GM12878 (cell line): ENCODE measurements around the gene PCID2. TPM values are rescaled to one million over a fixed set of nuclear protein-coding genes. Genes with fewer than 3 reads are reported as not detected.

Source experiments
- ATAC-seq: fragments of 200-7000 bp; cut with Tn5 transposase; 3 replicates; pipeline ENCODE4 v1.9.1; 2020; ENCODE audit warnings: mild to moderate bottlenecking, moderate library complexity
- BruUV-seq: library from RNA; stranded (reverse); fragments of 400-500 nt; replicated peaks from 2 replicates; lab custom pipeline; 2021; lab: Mats Ljungman, UMichigan
- CTCF ChIA-PET: fragments of 300-600 bp; sonication (Branson Sonifier 250); formaldehyde crosslinking; extraction: SDS; loops from one replicate; lab custom pipeline; 2021; ENCODE audit warnings: inconsistent platforms; lab: Yijun Ruan, JAX
- POLR2A ChIA-PET: fragments of 350-600 bp; formaldehyde crosslinking; extraction: SDS; loops from one replicate; lab custom pipeline; 2021; ENCODE audit warnings: inconsistent platforms; lab: Charles Lee
- RAD21 ChIA-PET: fragments of 300-600 bp; sonication (Branson Sonifier 250); formaldehyde crosslinking; loops from one replicate; lab custom pipeline; 2023; ENCODE audit warnings: antibody characterized with exemption; ENCODE audit not compliant: unreplicated experiment; lab: Charles Lee
- SMC1A ChIA-PET: fragments of 300-600 bp; sonication (Branson Sonifier 250); formaldehyde crosslinking; loops from one replicate; lab custom pipeline; 2023; ENCODE audit not compliant: unreplicated experiment, uncharacterized antibody; lab: Charles Lee
- DNase-seq: peaks from one replicate; pipeline ENCODE4 v3.0.0-alpha.2; 2011; ENCODE audit warnings: low read depth, low spot score
- FAIRE-seq: peaks from 3 replicates; lab custom pipeline; 2011; peaks lifted over from hg19 to GRCh38; lab: Jason Lieb, UNC
- H2AFZ ChIP-seq: 2 replicates; pipeline ENCODE4 v1.6.0; 2011; ENCODE audit warnings: low read depth, low read length, control low read depth; ENCODE audit not compliant: control insufficient read depth
- H3K27ac ChIP-seq: 2 replicates; pipeline ENCODE4 v1.5.1; 2011; ENCODE audit warnings: control low read depth; ENCODE audit not compliant: control insufficient read depth, insufficient read depth
- H3K27me3 ChIP-seq, 2 experiments: replicated peaks in 1 of 2; 2 replicates each; pipeline versions ENCODE4 v1.6.0 to v1.6.1; 2011; ENCODE audit warnings: low read length in 1 of 2; ENCODE audit not compliant: control insufficient read depth in 2 of 2, insufficient read depth in 2 of 2
- H3K36me3 ChIP-seq, 2 experiments: 2 replicates each; pipeline ENCODE4 v1.5.1; 2011; ENCODE audit warnings: low read length in 1 of 2; ENCODE audit not compliant: control insufficient read depth in 2 of 2, insufficient read depth in 2 of 2
- H3K4me1 ChIP-seq: 2 replicates; pipeline ENCODE4 v1.6.1; 2011; ENCODE audit warnings: mild to moderate bottlenecking, low read length, moderate library complexity, mixed read lengths; ENCODE audit not compliant: control insufficient read depth, insufficient read depth
- H3K4me2 ChIP-seq: 2 replicates; pipeline ENCODE4 v1.6.0; 2011; ENCODE audit warnings: control low read depth; ENCODE audit not compliant: control insufficient read depth, insufficient read depth
- H3K4me3 ChIP-seq: fragments of 200-600 bp; sonication (generic); 2 replicates; pipeline ENCODE4 v1.5.1; 2016
- H3K79me2 ChIP-seq: 2 replicates; pipeline ENCODE4 v1.6.0; 2011; ENCODE audit warnings: low read length; ENCODE audit not compliant: control insufficient read depth, insufficient read depth
- H3K9ac ChIP-seq: 2 replicates; pipeline ENCODE4 v1.8.0; 2011; ENCODE audit warnings: low read length, control low read depth, mixed read lengths; ENCODE audit not compliant: control insufficient read depth, insufficient read depth
- H3K9me3 ChIP-seq: replicated peaks from 3 replicates; pipeline ENCODE4 v1.5.1; 2011; ENCODE audit warnings: mild to moderate bottlenecking, low read length; ENCODE audit not compliant: control insufficient read depth, insufficient read depth
- H4K20me1 ChIP-seq: 2 replicates; pipeline ENCODE4 v1.6.0; 2011; ENCODE audit not compliant: control insufficient read depth, insufficient read depth
- E2F8 ChIP-seq: fragments of 450-650 bp; IDR thresholded peaks from 2 replicates; pipeline ENCODE4 v1.6.1; 2018; ENCODE audit warnings: mild to moderate bottlenecking, low read depth, moderate library complexity; ENCODE audit not compliant: partially characterized antibody
- IRF4 ChIP-seq: IDR thresholded peaks from 2 replicates; pipeline ENCODE4 v1.6.1; 2011; ENCODE audit warnings: low read depth, low read length
- SPI1 ChIP-seq: IDR thresholded peaks from 2 replicates; pipeline ENCODE4 v1.6.1; 2011; ENCODE audit warnings: low read depth, mild to moderate bottlenecking, low read length, moderate library complexity, borderline replicate concordance; ENCODE audit not compliant: insufficient read depth
- SRF ChIP-seq, 2 experiments: IDR thresholded peaks; 2 replicates each; pipeline ENCODE4 v1.6.1; 2011; ENCODE audit warnings: low read depth in 2 of 2, low read length in 2 of 2, mild to moderate bottlenecking in 1 of 2, moderate library complexity in 1 of 2
- USF2 ChIP-seq: IDR thresholded peaks from 2 replicates; pipeline ENCODE4 v1.6.1; 2011; ENCODE audit warnings: low read depth, low read length, improper control_type of control experiment, borderline replicate concordance
- WGBS: methylation state at CpG from one replicate; pipeline ENCODE4 v1.1.6; 2016; ENCODE audit warnings: low lambda C conversion rate; ENCODE audit not compliant: insufficient replicate concordance, insufficient coverage; ENCODE audit errors: missing lambda C conversion rate; 5-methylcytosine and 5-hydroxymethylcytosine counted together
- in situ Hi-C: fragments of 300-500 bp; cut with MboI; formaldehyde crosslinking; loops from 9 replicates; pipeline ENCODE4 v1.14.3; 2018; ENCODE audit warnings: mixed read lengths
- intact Hi-C: fragments of 100-400 bp; cut with micrococcal nuclease; formaldehyde crosslinking; loops from one replicate; pipeline ENCODE4 v1.14.2; 2022; ENCODE audit not compliant: unreplicated experiment
- polyA plus RNA-seq, 11 experiments: library from polyadenylated mRNA; depleted of rRNA in 4 of 11; unstranded in 6 of 11; stranded (reverse) in 5 of 11; fragments of >200 nt; fragmentation: Nextera tagmentation in 4 of 11; fragmentation: Illumina TruSeq in 1 of 11; extraction: Ambion mirVana in 4 of 11; extraction: Trizol in 1 of 11; gene quantifications; 1 replicate in 1 of 11; 2 replicates in 10 of 11; pipeline versions ENCODE4 v1.2.1 to v1.2.3, GENCODE V29; 2011 to 2016; ENCODE audit warnings: inconsistent platforms in 2 of 11, missing spikeins in 2 of 11, low read depth in 1 of 11
- total RNA-seq, 4 experiments: library from RNA; depleted of rRNA in 3 of 4; stranded (reverse); fragments of >200 nt in 3 of 4; fragmentation: Illumina TruSeq in 1 of 4; extraction: Trizol in 1 of 4; gene quantifications; 2 replicates each; pipeline versions ENCODE4 v1.2.1 to v1.2.3, GENCODE V29; 2013 to 2021

PCID2 gene
- total and polyA plus RNA-seq, 10 of the 15 experiments (the other 5 are each of a cell fraction or from before 2014, with no cell fraction given), result 37.0 to 98.1 (median 58.3) TPM

GRCh38 chr13:113148407-113148806 lies 60.1 kb downstream of the PCID2 start:
- POLR2A ChIA-PET, result no interaction called here
- peaks cover 8% of the 10 kb centered on the region for H3K4me1 ChIP-seq
- intact Hi-C loops (no loop called here), in situ Hi-C loops (no loop called here)
- H3K27ac ChIP-seq, result no peak overlapping the region
- H4K20me1 ChIP-seq, result no peaks in the 10 kb centered on the region
- DNase-seq, result no peak
- WGBS, result 80% methylated on average over 13 of the region's 13 CpGs
- no peak overlapping the region for H2AFZ ChIP-seq
- no peak overlapping the region for H3K9ac ChIP-seq
- SMC1A ChIA-PET, result no interaction called here
- no peak for ATAC-seq
- BruUV-seq, result no TSS peak
- no peaks in the 10 kb centered on the region; the same call in 2 of the 3 replicates for H3K9me3 ChIP-seq
- no peaks in the 10 kb centered on the region for H3K79me2 ChIP-seq
- H3K4me2 ChIP-seq, result no peak overlapping the region
- CTCF ChIA-PET, result no interaction called here
- RAD21 ChIA-PET, result no interaction called here
- no peaks in the 10 kb centered on the region for H3K36me3 ChIP-seq
- peaks cover 0 to 5% of the 10 kb centered on the region in 2 experiments; a peak in 3 of 4 replicates for H3K27me3 ChIP-seq
- no peak overlapping the region for H3K4me3 ChIP-seq
- no peak for FAIRE-seq
- TF ChIP-seq E2F8, result no peak
- no peak for TF ChIP-seq SPI1
- TF ChIP-seq SRF (IDR thresholded peaks at IDR 0.05; ENCODE audit: low read depth in 2 of 2, low read length in 2 of 2), result no peak
- TF ChIP-seq USF2, result no peak
- no peak for TF ChIP-seq IRF4
